NCI-H526 treated with DMSO at 0.1 percent for 48 hours (cell line): Measurements from ENCODE around the gene PSORS1C1.
"Not testable (repeated sequence)": the region's sequence is repeated elsewhere in the genome, so short reads cannot be mapped to it uniquely, and the experiment has no call there.

Experiments
- DNase-seq: peaks from one replicate; lab custom pipeline; 2025; lab: John Stamatoyannopoulos, UW

The PSORS1C1 gene

GRCh38 chr6:31178143-31179041, 63.8 kb downstream of the PSORS1C1 start:
- DNase-seq, result no peak

DNA sequence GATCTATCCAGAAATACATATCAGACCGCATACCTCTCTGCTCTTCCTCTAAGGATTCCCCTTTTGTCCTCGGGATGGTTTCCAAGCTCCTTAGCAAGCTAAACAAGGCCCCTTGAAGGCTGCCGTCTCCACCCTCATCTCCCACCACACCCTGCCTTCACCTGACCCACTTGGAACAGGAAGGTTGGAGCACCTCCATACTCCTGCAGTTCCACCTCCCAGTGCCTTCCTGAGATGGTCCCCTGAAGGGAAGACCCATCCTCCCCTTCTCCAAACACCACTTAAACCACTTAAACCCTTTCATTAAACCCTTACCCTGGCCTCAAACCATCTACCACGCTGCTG, 64.4 kb downstream of the PSORS1C1 start:
- DNase-seq, result no peak

- DNase-seq, result no peak
Measured at GRCh38 chr6:31179896-31180295, 65.3 kb downstream of the PSORS1C1 start.

- no peak for DNase-seq
Measured at GRCh38 chr6:31180500-31180899, 65.9 kb downstream of the PSORS1C1 start.

GRCh38 chr6:31183287-31183686, 68.7 kb downstream of the PSORS1C1 start:
- not testable (repeated sequence) for DNase-seq

- not testable (repeated sequence) for DNase-seq
Measured at GRCh38 chr6:31183859-31184258, 69.3 kb downstream of the PSORS1C1 start.

DNA sequence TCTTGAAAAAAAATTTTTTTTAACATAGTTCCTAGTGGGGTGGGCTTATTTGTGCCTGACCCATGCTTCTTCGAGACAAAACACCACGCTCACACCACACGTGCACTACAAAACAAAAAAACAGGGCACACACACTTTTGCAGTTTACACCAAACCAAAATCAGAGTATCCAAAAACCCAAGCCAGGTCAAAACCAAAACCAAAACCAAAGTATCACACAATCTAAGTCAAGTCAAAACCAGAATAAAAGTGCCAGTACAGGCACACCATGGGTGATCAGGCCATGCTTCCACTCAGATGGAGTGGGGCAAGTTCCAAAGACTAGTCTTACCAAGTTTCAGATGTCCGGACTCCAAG, 71.1 kb downstream of the PSORS1C1 start:
- DNase-seq, result not testable (repeated sequence)

GRCh38 chr6:31186052-31186734, 71.6 kb downstream of the PSORS1C1 start:
- no peak for DNase-seq

DNA sequence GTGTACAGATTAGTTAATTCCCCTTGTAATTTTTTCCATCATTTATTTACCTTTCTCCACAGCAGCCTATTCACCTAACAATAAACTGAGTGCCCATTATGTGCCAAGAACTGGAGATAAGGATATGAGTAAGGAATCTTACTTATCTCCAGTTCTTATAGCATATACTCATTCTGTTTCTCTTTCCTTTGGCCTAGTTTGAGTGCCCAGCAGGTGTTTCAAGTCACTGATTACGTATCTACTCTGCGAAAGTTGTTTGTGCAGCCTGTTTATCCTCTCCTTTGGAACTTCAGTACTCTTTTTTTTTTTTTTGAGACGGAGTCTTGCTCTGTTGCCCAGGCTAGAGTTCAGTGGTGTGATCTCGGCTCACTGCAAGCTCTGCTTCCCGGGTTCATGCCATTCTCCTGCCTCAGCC, 73.2 kb downstream of the PSORS1C1 start:
- no peak for DNase-seq

GRCh38 chr6:31189223-31189622, 74.6 kb downstream of the PSORS1C1 start:
- DNase-seq, result not testable (repeated sequence)
